Activated T-cell treated with anti-CD3 and anti-CD28 coated beads for 24 hours (primary cell): ENCODE measurements around the gene ARHGAP23.
"Not testable (repeated sequence)": the region's sequence is repeated elsewhere in the genome, so short reads cannot be mapped to it uniquely, and the experiment has no call there.

Experiments
- DNase-seq: peaks from one replicate; pipeline ENCODE4 v3.0.0-alpha.2; 2020; ENCODE audit warnings: low read depth

Gene ARHGAP23

GRCh38 chr17:38512473-38513058 is 84.3 kb downstream of the ARHGAP23 start:
- no peak for DNase-seq

- DNase-seq: not testable (repeated sequence)
These were observed 98.3 kb downstream of the ARHGAP23 start for GRCh38 chr17:38526526-38526925.

GRCh38 chr17:38528141-38528540 is 99.9 kb downstream of the ARHGAP23 start:
- DNase-seq: not testable (repeated sequence)

- DNase-seq: not testable (repeated sequence)
These were observed 102.6 kb downstream of the ARHGAP23 start for GRCh38 chr17:38530856-38531255.

DNA sequence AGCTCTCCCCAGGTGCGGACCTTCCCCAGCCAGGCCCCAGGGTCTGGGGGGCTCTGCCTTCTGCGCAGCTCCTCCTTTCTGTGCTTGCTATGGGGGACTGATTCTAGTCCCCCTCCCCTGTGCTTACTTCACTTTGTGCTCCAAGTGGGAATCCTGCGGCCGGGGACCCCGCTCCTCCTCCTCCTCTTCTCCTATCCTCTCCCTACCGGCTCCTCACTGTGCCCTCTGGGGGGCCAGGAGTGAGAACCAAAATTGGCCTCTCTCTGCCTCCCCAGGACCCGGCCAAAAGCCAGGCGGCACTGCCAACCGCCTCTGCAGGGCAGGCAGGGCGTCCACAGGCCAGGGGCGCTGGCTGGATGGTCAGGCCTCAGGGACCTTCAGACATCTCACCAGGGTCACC is 103.5 kb downstream of the ARHGAP23 start:
- DNase-seq: not testable (repeated sequence)

GRCh38 chr17:38532451-38532850 is 104.2 kb downstream of the ARHGAP23 start:
- DNase-seq: no peak

- DNase-seq: no peak
These were observed 105.0 kb downstream of the ARHGAP23 start for GRCh38 chr17:38533241-38533640.

DNA sequence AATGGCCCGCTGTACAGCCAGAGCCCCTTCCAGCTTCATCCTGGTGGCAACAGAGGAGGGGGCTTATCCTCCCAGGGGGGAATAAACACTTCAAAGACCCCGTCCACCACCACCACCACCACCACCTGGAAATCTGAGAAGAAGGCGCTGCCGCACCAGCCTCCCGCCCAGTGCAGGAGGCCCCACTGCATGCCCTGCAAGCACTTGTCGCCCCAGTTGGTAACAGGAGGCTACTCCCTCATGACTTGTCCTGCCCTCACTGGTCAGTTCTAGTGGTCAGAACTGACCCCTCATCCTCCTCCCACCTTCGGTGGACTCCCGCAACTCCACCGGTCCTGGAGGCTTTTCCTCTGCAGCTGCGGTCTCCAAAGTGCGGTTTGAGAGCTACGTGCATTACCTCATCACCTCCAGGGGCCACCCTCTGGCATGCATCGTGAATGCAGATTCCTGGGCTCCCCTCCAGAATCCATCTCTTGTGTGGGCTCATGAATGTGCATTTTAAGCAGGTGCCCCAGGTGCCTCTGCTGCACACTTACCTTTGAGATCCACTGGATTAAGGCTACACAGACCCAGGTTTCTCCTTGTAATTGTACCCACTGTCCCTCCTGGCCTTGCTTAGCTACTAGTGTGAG is 105.7 kb downstream of the ARHGAP23 start:
- no peak for DNase-seq

GRCh38 chr17:38534498-38534885 is 106.2 kb downstream of the ARHGAP23 start:
- DNase-seq: no peak

DNA sequence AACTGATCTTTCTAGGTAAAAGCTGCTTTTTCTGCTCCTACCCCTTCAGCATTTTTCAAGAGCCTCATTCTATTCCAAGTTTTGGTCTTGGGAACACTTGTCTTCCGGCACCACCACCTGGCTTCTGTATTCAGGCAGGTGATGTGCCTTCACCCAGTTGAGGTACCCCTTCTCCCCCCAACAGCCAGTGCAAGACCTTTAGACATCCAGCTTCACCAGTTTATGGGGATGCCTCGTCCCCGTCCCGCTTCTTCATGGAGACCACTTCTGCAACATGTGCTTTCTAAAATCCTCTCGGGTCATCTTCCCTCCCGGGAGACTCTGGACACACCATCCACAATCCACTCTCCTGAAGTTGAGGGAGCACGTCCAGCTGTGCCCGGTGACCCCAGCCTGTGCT is 107.6 kb downstream of the ARHGAP23 start:
- DNase-seq: no peak

GRCh38 chr17:38536661-38537060 is 108.4 kb downstream of the ARHGAP23 start:
- DNase-seq: no peak

DNA sequence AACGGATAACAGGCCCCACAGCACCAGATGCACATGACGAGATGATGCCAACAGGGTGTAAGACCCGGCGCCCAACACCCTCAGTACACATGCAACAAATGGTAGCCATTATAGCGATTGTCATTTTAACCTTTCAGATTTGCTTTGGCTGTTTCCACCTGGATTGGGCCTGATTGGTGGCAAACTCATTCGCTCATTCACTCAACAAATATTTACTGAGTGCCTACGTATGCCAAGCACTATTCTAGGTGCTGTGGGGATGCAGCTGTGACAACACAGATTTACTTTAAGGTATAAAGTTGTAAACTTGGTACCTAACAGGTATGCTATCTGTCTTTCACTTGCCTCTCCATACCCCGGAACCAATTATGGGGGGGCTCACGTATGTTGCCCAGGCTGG is 110.6 kb downstream of the ARHGAP23 start:
- no peak for DNase-seq

- no peak for DNase-seq
These were observed 111.1 kb downstream of the ARHGAP23 start for GRCh38 chr17:38539386-38539785.

GRCh38 chr17:38540514-38541045 is 112.3 kb downstream of the ARHGAP23 start:
- DNase-seq: no peak

GRCh38 chr17:38541281-38541680 is 113.0 kb downstream of the ARHGAP23 start:
- no peak for DNase-seq

- no peak for DNase-seq
These were observed 114.0 kb downstream of the ARHGAP23 start for GRCh38 chr17:38542286-38542685.

GRCh38 chr17:38543403-38544174 is 115.3 kb downstream of the ARHGAP23 start:
- DNase-seq: no peak

- DNase-seq: no peak
These were observed 116.0 kb downstream of the ARHGAP23 start for GRCh38 chr17:38544175-38544838.

DNA sequence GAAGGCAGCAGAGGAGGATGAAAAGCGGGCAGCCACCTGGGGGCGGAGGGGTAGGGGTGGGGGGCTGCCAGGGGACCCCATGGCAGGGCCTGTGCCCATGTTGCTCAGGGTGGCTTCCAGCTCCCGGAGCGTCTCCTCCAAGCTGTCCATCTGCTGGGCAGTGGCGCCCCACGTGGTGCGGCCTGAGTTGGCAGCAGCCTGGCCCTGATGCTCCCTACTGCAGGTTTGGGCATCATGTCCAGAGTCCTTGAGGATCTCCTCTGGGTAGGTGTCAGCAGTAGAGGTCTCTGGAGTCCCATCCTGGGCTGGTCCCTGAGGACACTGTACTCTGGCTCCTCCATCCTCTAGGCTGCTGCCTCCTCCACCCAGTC is 116.6 kb downstream of the ARHGAP23 start:
- DNase-seq: no peak

DNA sequence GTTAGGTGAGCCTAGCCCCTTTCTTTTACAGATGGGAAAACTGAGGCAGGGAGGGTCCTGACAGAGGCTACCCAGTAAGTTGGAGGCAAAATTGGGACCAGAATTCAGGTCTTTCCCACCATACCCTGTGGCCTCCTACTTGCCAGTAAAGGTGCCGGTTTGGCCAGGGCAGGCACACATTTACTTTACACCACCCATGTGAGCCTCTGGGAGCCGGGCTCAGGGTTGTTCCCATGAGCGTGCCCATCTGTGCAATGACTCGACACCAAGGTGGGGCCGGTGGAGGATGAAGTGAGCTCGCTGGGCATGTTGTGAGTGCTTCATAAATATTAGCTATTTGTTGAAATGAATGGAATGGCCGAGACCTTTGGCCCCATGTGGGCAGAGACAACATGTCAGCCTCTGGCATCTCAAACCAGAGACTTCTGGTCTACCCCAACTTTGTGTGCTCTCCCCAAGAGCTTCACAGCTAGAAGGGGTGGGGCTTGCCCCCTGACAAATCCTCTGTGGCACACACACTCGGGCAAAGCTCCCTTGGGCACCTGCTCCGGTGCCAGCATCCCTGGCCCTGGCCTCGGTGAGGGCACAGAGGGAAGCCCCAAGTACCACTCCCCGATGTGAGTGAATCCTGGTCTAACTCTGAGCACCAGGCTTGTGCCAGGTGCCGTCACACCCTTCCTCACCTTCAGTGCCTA is 117.4 kb downstream of the ARHGAP23 start:
- no peak for DNase-seq

GRCh38 chr17:38546396-38546795 is 118.1 kb downstream of the ARHGAP23 start:
- DNase-seq: no peak

DNA sequence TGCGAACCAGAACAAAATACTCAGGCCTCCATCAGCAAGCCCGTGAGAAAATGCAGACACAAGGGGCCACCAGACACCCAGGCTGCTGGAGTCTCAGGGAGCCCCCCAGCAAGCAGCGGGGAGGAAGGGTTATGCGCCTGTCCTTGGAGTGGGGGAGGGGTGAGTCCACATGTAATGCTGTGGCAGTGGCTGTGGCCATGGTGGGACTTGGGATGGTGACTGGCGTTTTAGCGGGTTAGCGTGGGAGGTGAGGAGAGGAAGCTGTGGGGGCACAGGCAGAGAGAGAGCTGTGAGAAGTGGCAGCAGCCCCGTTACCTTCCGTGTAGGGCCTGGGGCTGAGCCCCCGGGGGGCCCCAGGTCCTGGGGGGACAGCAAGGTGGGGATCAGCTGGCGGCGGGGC is 119.2 kb downstream of the ARHGAP23 start:
- no peak for DNase-seq
